OCI-LY1 (cell line): ENCODE results near the gene BICDL1.

Source experiments
- H2AFZ ChIP-seq: fragments of 200-600 bp; sonication (generic), shearing (Covaris generic); 2 replicates; pipeline ENCODE4 v1.6.0; 2014; ENCODE audit warnings: antibody characterized with exemption, mild to moderate bottlenecking, low read length
- H3F3A ChIP-seq: fragments of 200-600 bp; sonication (generic), shearing (Covaris generic); 2 replicates; pipeline ENCODE4 v1.6.0; 2014; ENCODE audit warnings: mild to moderate bottlenecking, antibody characterized with exemption, low read length, moderate library complexity; ENCODE audit not compliant: insufficient read depth
- H3K27ac ChIP-seq: fragments of 200-600 bp; sonication (generic); 2 replicates; pipeline ENCODE4 v1.5.1; 2014; ENCODE audit warnings: low read length, mixed run types, mild to moderate bottlenecking, low read depth; ENCODE audit not compliant: poor library complexity, severe bottlenecking
- H3K27me3 ChIP-seq: fragments of 200-600 bp; sonication (generic); 2 replicates; pipeline ENCODE4 v1.6.0; 2014; ENCODE audit warnings: antibody characterized with exemption, mild to moderate bottlenecking, low read length, moderate library complexity; ENCODE audit not compliant: insufficient read depth
- H3K36me3 ChIP-seq: fragments of 200-600 bp; sonication (generic); 2 replicates; pipeline ENCODE4 v1.6.1; 2014; ENCODE audit warnings: mild to moderate bottlenecking, antibody characterized with exemption, low read length, moderate library complexity, mixed read lengths; ENCODE audit not compliant: insufficient read depth
- H3K4me1 ChIP-seq: fragments of 200-600 bp; sonication (generic); 2 replicates; pipeline ENCODE4 v1.5.1; 2014; ENCODE audit warnings: mild to moderate bottlenecking, low read length, moderate library complexity; ENCODE audit not compliant: insufficient read depth, severe bottlenecking
- H3K4me2 ChIP-seq: fragments of 200-600 bp; sonication (generic), shearing (Covaris generic); 2 replicates; pipeline ENCODE4 v1.6.1; 2014; ENCODE audit warnings: low read length
- H3K4me3 ChIP-seq: fragments of 200-600 bp; sonication (generic); 2 replicates; pipeline ENCODE4 v1.5.1; 2014; ENCODE audit warnings: low read length, low read depth, mild to moderate bottlenecking, mixed read lengths; ENCODE audit not compliant: poor library complexity, severe bottlenecking
- H3K79me2 ChIP-seq: fragments of 200-600 bp; shearing (Covaris generic); 2 replicates; pipeline ENCODE4 v1.6.1; 2016; ENCODE audit warnings: mixed run types, low read length, mixed read lengths; ENCODE audit not compliant: insufficient read depth
- H3K9ac ChIP-seq: fragments of 200-600 bp; sonication (generic), shearing (Covaris generic); 2 replicates; pipeline ENCODE4 v1.6.1; 2014; ENCODE audit warnings: mild to moderate bottlenecking, low read length, mixed read lengths
- H3K9me2 ChIP-seq: fragments of 200-600 bp; sonication (generic), shearing (Covaris generic); 2 replicates; pipeline ENCODE4 v1.6.1; 2014; ENCODE audit warnings: low read depth, mild to moderate bottlenecking, low read length, mixed read lengths
- H3K9me3 ChIP-seq: fragments of 200-600 bp; shearing (Covaris generic); 2 replicates; pipeline ENCODE4 v1.6.1; 2014; ENCODE audit warnings: low read length, mixed read lengths
- H4K20me1 ChIP-seq: fragments of 200-600 bp; sonication (generic), shearing (Covaris generic); 2 replicates; pipeline ENCODE4 v1.6.0; 2016; ENCODE audit warnings: mild to moderate bottlenecking, low read length; ENCODE audit not compliant: insufficient read depth
- CTCF ChIP-seq: fragments of 200-600 bp; sonication (generic), shearing (Covaris generic); IDR thresholded peaks from 2 replicates; pipeline ENCODE4 v1.5.1; 2017; ENCODE audit warnings: mild to moderate bottlenecking, antibody characterized with exemption, low read length, moderate library complexity, mixed read lengths
- EZH2 ChIP-seq: fragments of 200-600 bp; sonication (generic), shearing (Covaris generic); IDR thresholded peaks from 2 replicates; pipeline ENCODE4 v1.8.0; 2017; ENCODE audit warnings: borderline replicate concordance, mixed run types, mild to moderate bottlenecking, antibody characterized with exemption, low read length, moderate library complexity, mixed read lengths

BICDL1 gene

GRCh38 chr12:120064054-120064940 lies 75.3 kb downstream of the BICDL1 start:
- no peaks in the 10 kb centered on the region for H4K20me1 ChIP-seq
- no peaks in the 10 kb centered on the region for H3K79me2 ChIP-seq
- H2AFZ ChIP-seq, result no peak overlapping the region
- no peaks in the 10 kb centered on the region for H3K9me3 ChIP-seq
- TF ChIP-seq CTCF (no peak), EZH2 (no peak)
- H3F3A ChIP-seq, result no peaks in the 10 kb centered on the region
- H3K36me3 ChIP-seq, result peaks cover 3% of the 10 kb centered on the region; the same call in 1 of the 2 replicates
- H3K27me3 ChIP-seq, result no peaks in the 10 kb centered on the region
- H3K4me1 ChIP-seq, result no peaks in the 10 kb centered on the region
- no peak overlapping the region for H3K4me3 ChIP-seq
- H3K9me2 ChIP-seq, result no peaks in the 10 kb centered on the region
- H3K4me2 ChIP-seq, result no peak overlapping the region
- H3K27ac ChIP-seq, result no peak overlapping the region
- no peak overlapping the region for H3K9ac ChIP-seq

DNA sequence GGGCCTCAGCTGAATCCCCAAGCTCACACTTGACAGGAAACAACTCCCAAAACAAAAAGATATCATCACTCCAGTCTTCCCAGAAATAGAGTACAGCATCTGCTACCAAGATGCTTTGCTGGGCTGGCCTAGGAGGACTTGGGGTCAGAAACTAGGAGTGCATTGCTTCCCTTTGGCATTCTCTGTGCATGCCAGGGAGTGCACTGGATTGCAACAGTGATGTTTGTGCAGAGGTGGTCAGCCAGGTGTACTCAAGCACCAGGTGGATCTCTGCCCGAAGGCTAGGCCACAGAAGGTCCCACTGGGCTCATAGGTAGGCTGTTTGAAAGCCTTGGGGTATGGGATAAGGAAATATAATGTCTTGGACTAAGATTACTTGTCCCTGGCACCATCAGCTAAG lies 76.4 kb downstream of the BICDL1 start:
- Histone ChIP-seq H3K9me3 (no peaks in the 10 kb centered on the region), H2AFZ (no peak overlapping the region), H3K36me3 (peaks cover 3% of the 10 kb centered on the region; the same call in 1 of the 2 replicates), H3K79me2 (no peaks in the 10 kb centered on the region), H3K4me2 (no peak overlapping the region), H4K20me1 (no peaks in the 10 kb centered on the region), H3F3A (no peaks in the 10 kb centered on the region), H3K27me3 (no peaks in the 10 kb centered on the region), H3K9me2 (no peaks in the 10 kb centered on the region), H3K9ac (no peak overlapping the region), H3K4me3 (no peak overlapping the region), H3K27ac (no peak overlapping the region), H3K4me1 (no peaks in the 10 kb centered on the region)
- TF ChIP-seq CTCF, result no peak
- no peak for TF ChIP-seq EZH2

- Histone ChIP-seq H3K9me3 (no peaks in the 10 kb centered on the region), H3K4me2 (no peak overlapping the region), H3K27me3 (no peaks in the 10 kb centered on the region), H3K9ac (no peak overlapping the region), H3K36me3 (peaks cover 3% of the 10 kb centered on the region; the same call in 1 of the 2 replicates), H4K20me1 (no peaks in the 10 kb centered on the region), H3K27ac (no peak overlapping the region), H2AFZ (no peak overlapping the region), H3F3A (no peaks in the 10 kb centered on the region), H3K4me3 (no peak overlapping the region), H3K4me1 (no peaks in the 10 kb centered on the region), H3K79me2 (no peaks in the 10 kb centered on the region), H3K9me2 (no peaks in the 10 kb centered on the region)
- TF ChIP-seq CTCF, result no peak
- TF ChIP-seq EZH2, result no peak
Measured at GRCh38 chr12:120066341-120066740, 77.3 kb downstream of the BICDL1 start.
